Upper lobe of left lung (tissue), 6 donors: Measurements from ENCODE around the gene GIN1. TPM values are rescaled to one million over a fixed set of nuclear protein-coding genes. Genes with fewer than 3 reads are reported as not detected.
"Not testable (repeated sequence)": the region's sequence is repeated elsewhere in the genome, so short reads cannot be mapped to it uniquely, and the experiment has no call there.

ENCODE experiments used
- ATAC-seq, 2 donors: fragments of 200-7000 bp; cut with Tn5 transposase; one replicate each; pipeline ENCODE4 v1.9.1; 2022; ENCODE audit warnings: mild to moderate bottlenecking in 2 of 2, moderate library complexity in 2 of 2; ENCODE audit not compliant: low FRiP score in 2 of 2
- DNase-seq, 2 donors: peaks; one replicate each; pipeline ENCODE4 v3.0.0-alpha.2; 2019 to 2020
- H3K27ac ChIP-seq, 4 donors: fragments of 200-600 bp; sonication (generic); one replicate each; pipeline ENCODE4 v1.5.1; 2016 to 2019
- H3K27me3 ChIP-seq, 4 donors: fragments of 200-600 bp; sonication (generic); one replicate each; pipeline ENCODE4 v1.5.1; 2017 to 2019
- H3K36me3 ChIP-seq, 4 donors: fragments of 200-600 bp; sonication (generic); one replicate each; pipeline ENCODE4 v1.5.1; 2016 to 2019
- H3K4me1 ChIP-seq, 4 donors: fragments of 200-600 bp; sonication (generic); one replicate each; pipeline ENCODE4 v1.5.1; 2018 to 2019
- H3K4me3 ChIP-seq, 4 donors: fragments of 200-600 bp; sonication (generic); one replicate each; pipeline ENCODE4 v1.5.1; 2017 to 2019; ENCODE audit warnings: mild to moderate bottlenecking in 2 of 4, moderate library complexity in 1 of 4
- H3K9me3 ChIP-seq, 4 donors: fragments of 200-600 bp; sonication (generic); one replicate each; pipeline ENCODE4 v1.5.1; 2018 to 2019
- CTCF ChIP-seq, 6 experiments: fragments of 450-650 bp in 4 of 6; fragments of 200-600 bp in 2 of 6; sonication (generic) in 2 of 6; IDR thresholded peaks; one replicate each; pipeline ENCODE4 v1.5.1; 2016 to 2019; ENCODE audit warnings: antibody characterized with exemption in 6 of 6
- EP300 ChIP-seq, 4 donors: sonication (generic); formaldehyde crosslinking; IDR thresholded peaks; one replicate each; pipeline ENCODE4 v1.5.1; 2017; ENCODE audit warnings: antibody characterized with exemption in 4 of 4, control low read depth in 2 of 4
- POLR2A ChIP-seq, 4 donors: fragments of 450-650 bp; IDR thresholded peaks; one replicate each; pipeline ENCODE4 v1.5.1; 2016 to 2017; ENCODE audit warnings: antibody characterized with exemption in 4 of 4, mild to moderate bottlenecking in 2 of 4
- POLR2AphosphoS5 ChIP-seq, 2 donors: sonication (generic); formaldehyde crosslinking; IDR thresholded peaks; one replicate each; pipeline ENCODE4 v1.5.1; 2017; ENCODE audit warnings: antibody characterized with exemption in 2 of 2
- WGBS, 2 donors: methylation state at CpG; one replicate each; pipeline ENCODE4 v1.1.5; 2017 to 2018; 5-methylcytosine and 5-hydroxymethylcytosine counted together
- total RNA-seq, 6 donors: library from RNA; depleted of rRNA in 4 of 6; stranded (reverse); fragments of >200 nt in 4 of 6; gene quantifications; one replicate each; pipeline versions ENCODE4 v1.1.0 to v1.2.1, GENCODE V29; 2016 to 2021
- donor health status: DM: no; HTN: no; CAD: no; lungs with moderate emphysema.
- donor health status: DM: no; HTN: yes; CAD: no; lungs with severe emphysema.

GIN1 gene
- total RNA-seq, 6 donors from 2014 or later, result 2.1 to 10.7 (median 5.8) TPM

- peaks cover 0 to 25% (median 8%) of the 10 kb centered on the region in 4 donors for H3K36me3 ChIP-seq
- H3K27me3 ChIP-seq, result no peaks in the 10 kb centered on the region
- DNase-seq (no peak), ATAC-seq (no peak)
- no peak overlapping the region for H3K27ac ChIP-seq
- H3K9me3 ChIP-seq, result no peaks in the 10 kb centered on the region
- TF ChIP-seq EP300 (IDR thresholded peaks at IDR 0.05) (no peak), CTCF (IDR thresholded peaks at IDR 0.05) (no peak), POLR2A (IDR thresholded peaks at IDR 0.05) (no peak), POLR2AphosphoS5 (IDR thresholded peaks at IDR 0.05) (no peak)
- H3K4me3 ChIP-seq, result no peak overlapping the region
- H3K4me1 ChIP-seq, result no peaks in the 10 kb centered on the region
Observed at GRCh38 chr5:103145196-103145595, 25.3 kb upstream of the GIN1 start.

- H3K4me3 ChIP-seq, H3K27ac ChIP-seq, H3K27me3 ChIP-seq, H3K9me3 ChIP-seq, H3K4me1 ChIP-seq, ATAC-seq: not testable (repeated sequence)
- peak in 1 of 2 donors; percentile 71 for DNase-seq
- 98 to 99% methylated on average over 5 to 18 of the region's 25 CpGs for WGBS, 2 donors
- peaks cover 0 to 36% (median 4%) of the 10 kb centered on the region in 4 donors for H3K36me3 ChIP-seq
Observed at GRCh38 chr5:103142132-103142531, 22.2 kb upstream of the GIN1 start.

GRCh38 chr5:103139264-103139865 is 19.4 kb upstream of the GIN1 start:
- Histone ChIP-seq H3K27me3 (no peaks in the 10 kb centered on the region), H3K4me3 (no peak overlapping the region), H3K4me1 (no peaks in the 10 kb centered on the region), H3K27ac (no peak overlapping the region), H3K9me3 (no peaks in the 10 kb centered on the region), H3K36me3 (peaks cover 0 to 42% (median 4%) of the 10 kb centered on the region in 4 donors)
- TF ChIP-seq POLR2A (IDR thresholded peaks at IDR 0.05), result no peak
- TF ChIP-seq EP300 (IDR thresholded peaks at IDR 0.05), result no peak
- peak; percentile 77 to 92 (median 89) for TF ChIP-seq CTCF (IDR thresholded peaks at IDR 0.05)
- no peak for TF ChIP-seq POLR2AphosphoS5 (IDR thresholded peaks at IDR 0.05)
- peak; percentile 90 to 94 for ATAC-seq
- DNase-seq, result peak in 1 of 2 donors; percentile 78
- WGBS, 2 donors, result 0% methylated on average over 2 of the region's 2 CpGs

GRCh38 chr5:103138202-103138690 is 18.3 kb upstream of the GIN1 start:
- no peaks in the 10 kb centered on the region for H3K4me1 ChIP-seq
- TF ChIP-seq EP300 (IDR thresholded peaks at IDR 0.05), result no peak
- no peak for TF ChIP-seq POLR2AphosphoS5 (IDR thresholded peaks at IDR 0.05)
- TF ChIP-seq CTCF (IDR thresholded peaks at IDR 0.05), result no peak
- no peak for TF ChIP-seq POLR2A (IDR thresholded peaks at IDR 0.05)
- ATAC-seq (no peak), DNase-seq (no peak)
- H3K36me3 ChIP-seq, result peaks cover 0 to 42% (median 4%) of the 10 kb centered on the region in 4 donors
- H3K9me3 ChIP-seq, result no peaks in the 10 kb centered on the region
- no peaks in the 10 kb centered on the region for H3K27me3 ChIP-seq
- H3K27ac ChIP-seq, result no peak overlapping the region
- WGBS, 2 donors, result 74 to 81% methylated on average over 3 of the region's 3 CpGs
- no peak overlapping the region for H3K4me3 ChIP-seq

- no peak overlapping the region for H3K4me3 ChIP-seq
- TF ChIP-seq POLR2AphosphoS5 (IDR thresholded peaks at IDR 0.05) (no peak), CTCF (IDR thresholded peaks at IDR 0.05) (no peak), EP300 (IDR thresholded peaks at IDR 0.05) (no peak), POLR2A (IDR thresholded peaks at IDR 0.05) (no peak)
Observed at GRCh38 chr5:103135461-103135860, 15.5 kb upstream of the GIN1 start.

More at GRCh38 chr5:103135461-103135860, 15.5 kb upstream of the GIN1 start:
- H3K4me1 ChIP-seq, result no peaks in the 10 kb centered on the region
- H3K27ac ChIP-seq, result no peak overlapping the region
- ATAC-seq (no peak), DNase-seq (no peak)
- H3K36me3 ChIP-seq, result peaks cover 0 to 33% (median 0%) of the 10 kb centered on the region in 4 donors
- H3K27me3 ChIP-seq, result no peaks in the 10 kb centered on the region
- no peaks in the 10 kb centered on the region for H3K9me3 ChIP-seq
- 100% methylated on average over 1 of the region's 1 CpG for WGBS, 2 donors
